ENCODE measurements around the gene LEAP2.

The LEAP2 gene, protein sequence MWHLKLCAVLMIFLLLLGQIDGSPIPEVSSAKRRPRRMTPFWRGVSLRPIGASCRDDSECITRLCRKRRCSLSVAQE

DNA sequence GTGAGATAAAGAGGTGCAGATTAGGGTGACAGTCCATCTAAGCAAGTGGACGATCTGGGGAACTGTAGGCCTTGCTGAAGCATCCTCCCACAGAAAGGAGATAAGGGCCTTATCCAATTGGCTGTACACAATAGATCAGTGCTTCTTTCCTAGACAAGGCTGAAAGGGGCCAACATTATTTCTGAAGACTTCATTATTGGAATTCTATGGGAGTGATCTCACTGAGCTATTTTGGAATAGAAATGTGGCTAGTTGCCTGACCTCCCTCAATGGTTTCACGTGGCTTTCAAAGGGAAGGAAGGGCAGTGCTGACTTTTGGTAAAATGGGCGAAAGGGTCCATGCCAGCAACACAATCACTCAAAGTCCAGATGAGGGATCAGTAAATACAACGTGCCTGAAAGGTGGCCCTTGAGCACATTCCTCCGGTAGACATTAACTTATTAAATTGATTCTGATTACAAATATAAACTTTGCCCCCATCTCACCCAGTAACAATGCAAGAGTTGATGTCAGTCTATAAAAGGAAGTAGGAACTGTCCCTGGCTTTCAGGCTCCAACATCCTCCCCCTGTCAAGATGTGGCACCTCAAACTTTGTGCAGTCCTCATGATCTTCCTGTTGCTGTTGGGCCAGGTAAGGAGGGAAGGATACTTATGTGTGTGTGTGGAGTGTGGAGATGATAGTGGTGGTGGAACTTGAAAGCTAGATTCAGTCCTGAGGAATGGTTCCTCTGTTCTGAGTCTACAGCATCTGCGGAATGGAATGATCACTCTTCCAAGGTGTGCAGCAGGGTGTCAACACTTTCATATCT lies at the start of gene LEAP2:
LEAP2 (plus strand) TSS at position 550 of the 811 bp plus-strand sequence; CDS start at position 577, 27 bp downstream.
- TF ChIP-seq, protein P1, sequence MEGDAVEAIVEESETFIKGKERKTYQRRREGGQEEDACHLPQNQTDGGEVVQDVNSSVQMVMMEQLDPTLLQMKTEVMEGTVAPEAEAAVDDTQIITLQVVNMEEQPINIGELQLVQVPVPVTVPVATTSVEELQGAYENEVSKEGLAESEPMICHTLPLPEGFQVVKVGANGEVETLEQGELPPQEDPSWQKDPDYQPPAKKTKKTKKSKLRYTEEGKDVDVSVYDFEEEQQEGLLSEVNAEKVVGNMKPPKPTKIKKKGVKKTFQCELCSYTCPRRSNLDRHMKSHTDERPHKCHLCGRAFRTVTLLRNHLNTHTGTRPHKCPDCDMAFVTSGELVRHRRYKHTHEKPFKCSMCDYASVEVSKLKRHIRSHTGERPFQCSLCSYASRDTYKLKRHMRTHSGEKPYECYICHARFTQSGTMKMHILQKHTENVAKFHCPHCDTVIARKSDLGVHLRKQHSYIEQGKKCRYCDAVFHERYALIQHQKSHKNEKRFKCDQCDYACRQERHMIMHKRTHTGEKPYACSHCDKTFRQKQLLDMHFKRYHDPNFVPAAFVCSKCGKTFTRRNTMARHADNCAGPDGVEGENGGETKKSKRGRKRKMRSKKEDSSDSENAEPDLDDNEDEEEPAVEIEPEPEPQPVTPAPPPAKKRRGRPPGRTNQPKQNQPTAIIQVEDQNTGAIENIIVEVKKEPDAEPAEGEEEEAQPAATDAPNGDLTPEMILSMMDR (IDR thresholded peaks at IDR 0.05; ENCODE audit: low read depth, low read length): no peak
- DNase-seq (ENCODE audit: extremely low read depth, low read depth): no peak

DNA sequence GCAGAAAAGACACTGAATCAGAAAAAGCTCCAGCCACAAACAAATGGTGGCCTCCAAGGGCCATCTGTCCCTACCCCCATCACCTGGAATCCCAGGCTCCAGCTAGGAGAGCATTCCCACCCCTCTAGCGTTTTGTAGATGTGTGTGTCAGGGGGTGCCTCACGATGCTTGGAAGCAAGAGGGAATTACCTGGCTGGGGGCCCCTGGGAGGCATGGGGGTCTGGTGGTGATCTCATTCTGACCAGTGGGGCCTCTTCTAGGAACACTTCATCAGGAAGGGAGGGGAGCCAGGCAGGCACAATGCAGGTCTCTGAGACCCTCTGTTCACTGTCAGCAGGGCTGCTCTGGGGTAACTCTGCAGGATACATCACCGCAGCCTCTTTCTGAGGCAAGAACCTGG lies 49.0 kb upstream of the LEAP2 start:
- no peak for DNase-seq (ENCODE audit: extremely low read depth, low read depth)
- TF ChIP-seq, protein P1 (IDR thresholded peaks at IDR 0.05; ENCODE audit: low read depth, low read length): no peak

DNA sequence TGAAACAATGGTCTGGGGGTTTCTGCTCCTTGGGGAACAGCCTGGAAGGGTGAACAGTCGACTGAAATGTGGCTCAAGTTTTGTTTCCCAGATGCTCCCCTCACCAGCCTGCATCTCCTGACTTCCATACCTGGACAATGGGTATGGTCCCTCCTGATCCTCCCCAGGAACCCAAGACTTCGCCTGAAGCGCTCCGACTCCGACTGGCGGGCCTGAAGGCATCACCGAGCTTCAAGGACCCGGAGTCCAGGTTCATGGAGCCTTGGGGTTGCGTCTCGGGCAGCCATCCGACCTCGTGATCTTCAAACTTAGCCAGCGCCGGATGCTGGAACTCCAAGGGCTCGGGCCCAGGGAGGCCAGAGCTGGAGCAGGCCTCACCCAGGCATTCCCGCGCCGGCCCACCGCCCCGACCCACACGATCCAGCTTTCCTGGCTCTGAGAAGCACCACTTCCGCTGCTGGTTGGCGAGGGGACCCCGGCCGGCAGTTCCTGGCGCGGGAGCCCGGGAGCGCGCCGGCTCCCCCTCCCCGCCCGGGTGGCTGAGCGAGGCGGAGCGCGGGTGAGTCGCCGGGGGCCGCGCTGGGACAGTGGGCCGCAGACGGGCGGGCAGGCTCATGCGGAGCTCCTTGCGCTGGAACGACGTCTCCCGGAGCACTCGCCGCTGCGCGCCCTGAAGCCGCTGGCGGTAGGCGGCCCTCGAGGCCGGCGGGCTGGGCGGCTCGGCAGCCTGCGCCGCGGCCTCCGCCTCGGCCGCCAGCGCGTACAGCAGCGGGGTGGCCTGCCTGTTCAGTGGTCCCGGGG lies 48.2 kb upstream of the LEAP2 start:
- no peak for DNase-seq (ENCODE audit: extremely low read depth, low read depth)
- TF ChIP-seq, protein P1 (IDR thresholded peaks at IDR 0.05; ENCODE audit: low read depth, low read length): no peak

DNA sequence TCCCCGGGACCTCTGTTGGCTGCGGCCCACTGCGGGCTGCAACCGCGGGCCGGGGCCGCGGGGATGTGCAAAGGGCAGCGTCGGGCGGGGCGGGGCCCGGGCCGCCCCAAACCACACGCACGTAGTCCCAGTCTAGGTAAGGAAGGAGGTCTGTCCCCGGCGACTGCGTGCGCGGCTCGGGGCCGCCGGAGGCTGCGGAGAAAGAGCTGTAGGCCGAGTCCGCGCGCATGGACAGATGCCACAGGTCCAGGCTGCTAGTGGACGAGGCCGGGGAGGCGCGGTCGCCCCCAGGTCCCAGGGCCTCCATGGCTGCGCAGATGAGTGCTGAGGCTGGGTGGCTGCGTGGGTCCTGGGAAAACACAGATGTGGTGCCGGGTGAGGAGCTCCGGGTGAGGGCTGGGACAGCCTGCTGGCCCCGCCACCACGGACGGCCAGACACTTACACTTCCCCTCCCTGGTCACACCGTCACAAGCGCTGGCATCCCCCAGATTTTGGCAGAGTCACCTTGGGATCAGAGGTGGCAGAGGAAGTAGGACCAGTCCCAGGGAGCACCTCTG lies 47.6 kb upstream of the LEAP2 start:
- TF ChIP-seq, protein P1 (IDR thresholded peaks at IDR 0.05; ENCODE audit: low read depth, low read length): no peak
- no peak for DNase-seq (ENCODE audit: extremely low read depth, low read depth)

DNA sequence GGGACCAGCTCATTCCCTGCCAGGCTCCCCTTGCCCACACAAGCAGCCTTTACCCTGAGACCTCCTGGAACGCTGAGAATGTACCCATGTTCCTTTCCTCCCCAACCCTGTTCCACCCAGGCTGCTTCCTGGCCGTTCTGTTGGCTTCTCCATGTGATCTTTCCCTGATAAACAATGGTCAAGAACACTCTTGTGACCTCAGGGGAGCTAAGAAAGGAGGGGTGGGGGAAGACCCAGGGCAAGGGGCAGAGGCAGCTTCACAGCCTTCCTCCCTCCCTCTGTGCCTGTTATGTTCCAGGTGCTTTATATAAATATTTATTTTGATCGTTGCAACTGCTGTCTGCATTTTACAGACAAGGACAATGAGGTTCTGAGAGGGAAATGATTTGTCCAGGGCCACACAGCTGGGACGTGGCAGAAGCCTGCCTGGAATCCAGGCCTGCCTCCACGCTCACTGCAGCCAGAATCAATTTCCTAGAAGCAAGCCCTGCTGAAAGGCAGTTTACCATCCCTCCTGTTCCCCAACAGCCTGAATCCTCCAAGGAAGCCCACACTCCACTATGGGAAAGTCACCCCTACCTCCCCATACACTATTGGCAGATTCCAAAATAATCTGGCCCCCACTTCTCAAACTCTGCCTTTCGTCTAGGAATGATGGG lies 46.9 kb upstream of the LEAP2 start:
- TF ChIP-seq, protein P1 (IDR thresholded peaks at IDR 0.05; ENCODE audit: low read depth, low read length): no peak
- no peak for DNase-seq (ENCODE audit: extremely low read depth, low read depth)

DNA sequence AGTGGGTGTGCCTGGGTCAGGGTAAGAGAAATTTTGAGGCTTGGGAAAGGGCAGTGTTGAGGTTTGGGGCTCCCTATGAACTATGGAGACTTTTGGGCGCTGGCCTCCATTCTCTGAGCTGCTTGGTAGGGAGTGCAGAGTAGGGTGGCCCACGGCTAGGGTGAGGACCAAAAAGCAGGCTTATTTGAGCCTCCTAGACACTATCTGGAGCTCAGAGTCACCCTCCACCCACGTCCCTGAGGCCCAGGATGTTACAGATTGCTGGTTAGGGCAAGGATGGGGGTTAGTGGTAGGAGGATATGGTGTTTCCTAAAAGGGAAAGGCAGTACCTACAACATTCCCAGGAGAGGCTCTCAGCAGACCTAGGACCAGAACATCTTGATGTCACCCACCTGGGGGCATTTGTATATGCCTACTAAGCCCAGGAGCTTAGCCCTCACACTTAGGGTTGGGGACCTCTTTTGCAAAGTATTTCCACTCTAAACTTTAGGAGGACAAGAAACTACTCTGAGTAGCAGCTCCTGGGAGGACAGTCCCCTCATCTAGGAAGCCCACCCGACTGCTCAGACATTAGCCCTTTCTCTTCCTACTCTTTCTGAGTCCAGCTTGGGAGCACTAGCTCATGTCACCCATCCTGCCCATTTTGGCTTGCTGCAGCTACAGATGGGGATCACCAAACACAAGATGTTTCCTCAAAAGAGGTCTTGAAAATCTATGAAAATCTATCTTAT lies 45.4 kb upstream of the LEAP2 start:
- DNase-seq (ENCODE audit: extremely low read depth, low read depth): no peak
- TF ChIP-seq, protein P1 (IDR thresholded peaks at IDR 0.05; ENCODE audit: low read depth, low read length): no peak
